ENCODE results near the gene OVCA2.

DNA sequence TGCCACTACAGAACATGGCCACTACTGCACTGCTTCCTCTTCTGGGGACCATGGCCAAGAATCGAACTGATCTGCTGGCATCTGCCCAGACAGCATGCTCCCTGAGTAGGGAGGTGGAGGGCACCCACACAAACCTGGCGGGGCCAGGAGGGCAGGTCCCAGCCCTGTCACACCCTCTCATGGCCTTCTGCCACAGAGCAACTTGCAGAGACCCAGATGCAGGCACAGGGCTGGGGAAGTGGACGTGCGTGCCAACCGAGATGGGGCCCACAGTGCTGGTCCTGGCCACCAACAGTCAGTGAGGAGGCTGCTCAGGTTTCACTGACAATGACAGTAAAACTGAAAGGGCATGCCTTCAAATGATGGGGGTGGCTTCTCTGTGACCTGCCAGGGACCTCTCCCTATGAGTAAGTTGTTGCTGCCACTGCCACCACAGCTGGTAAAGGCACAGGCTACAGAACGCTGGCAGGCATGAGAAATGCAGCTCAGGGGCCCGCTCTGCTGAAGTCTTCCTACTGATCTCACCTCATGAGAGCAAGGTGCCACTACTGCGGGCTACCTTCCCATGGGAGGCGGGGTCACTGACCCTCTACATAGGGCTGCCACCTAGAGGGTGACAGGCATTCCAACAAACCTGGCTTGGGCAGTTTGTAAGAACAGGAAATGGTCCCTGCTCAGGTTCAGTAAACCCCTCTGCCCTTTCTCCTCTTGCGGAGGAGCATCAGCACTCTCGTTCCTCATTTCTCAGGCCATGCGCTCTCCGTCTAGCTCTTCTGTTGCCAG, 28.6 kb downstream of the OVCA2 start:
- TF ChIP-seq POLR2AphosphoS5 (IDR thresholded peaks at IDR 0.05) = peak in 1 of 3 donors; percentile 8
- TF ChIP-seq, protein P1, sequence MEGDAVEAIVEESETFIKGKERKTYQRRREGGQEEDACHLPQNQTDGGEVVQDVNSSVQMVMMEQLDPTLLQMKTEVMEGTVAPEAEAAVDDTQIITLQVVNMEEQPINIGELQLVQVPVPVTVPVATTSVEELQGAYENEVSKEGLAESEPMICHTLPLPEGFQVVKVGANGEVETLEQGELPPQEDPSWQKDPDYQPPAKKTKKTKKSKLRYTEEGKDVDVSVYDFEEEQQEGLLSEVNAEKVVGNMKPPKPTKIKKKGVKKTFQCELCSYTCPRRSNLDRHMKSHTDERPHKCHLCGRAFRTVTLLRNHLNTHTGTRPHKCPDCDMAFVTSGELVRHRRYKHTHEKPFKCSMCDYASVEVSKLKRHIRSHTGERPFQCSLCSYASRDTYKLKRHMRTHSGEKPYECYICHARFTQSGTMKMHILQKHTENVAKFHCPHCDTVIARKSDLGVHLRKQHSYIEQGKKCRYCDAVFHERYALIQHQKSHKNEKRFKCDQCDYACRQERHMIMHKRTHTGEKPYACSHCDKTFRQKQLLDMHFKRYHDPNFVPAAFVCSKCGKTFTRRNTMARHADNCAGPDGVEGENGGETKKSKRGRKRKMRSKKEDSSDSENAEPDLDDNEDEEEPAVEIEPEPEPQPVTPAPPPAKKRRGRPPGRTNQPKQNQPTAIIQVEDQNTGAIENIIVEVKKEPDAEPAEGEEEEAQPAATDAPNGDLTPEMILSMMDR (IDR thresholded peaks at IDR 0.05 in 8 of 11, conservative IDR thresholded peaks at IDR 0.05 in 3 of 11) = no peak
- TF ChIP-seq POLR2A (IDR thresholded peaks at IDR 0.05) = no peak

Data from spleen (tissue), 7 donors.